Skeletal muscle satellite cell (primary cell): ENCODE results near the gene UACA.
"Not testable (repeated sequence)": the region's sequence is repeated elsewhere in the genome, so short reads cannot be mapped to it uniquely, and the experiment has no call there.

Experiments
- H3K27me3 ChIP-seq: 2 replicates; pipeline ENCODE4 v1.7.0; 2013; ENCODE audit warnings: low read length; ENCODE audit not compliant: control insufficient read depth, insufficient read depth
- H3K36me3 ChIP-seq: 2 replicates; pipeline ENCODE4 v1.7.0; 2013; ENCODE audit warnings: mild to moderate bottlenecking, control low read depth, low read length; ENCODE audit not compliant: insufficient read depth
- H3K4me1 ChIP-seq: 2 replicates; pipeline ENCODE4 v1.7.0; 2013; ENCODE audit warnings: low read length; ENCODE audit not compliant: control insufficient read depth, insufficient read depth
- H3K4me2 ChIP-seq: 2 replicates; pipeline ENCODE4 v1.7.0; 2013; ENCODE audit warnings: mild to moderate bottlenecking, low read length
- H3K4me3 ChIP-seq: 2 replicates; pipeline ENCODE4 v1.7.0; 2013; ENCODE audit warnings: low read length
- H3K9ac ChIP-seq: 2 replicates; pipeline ENCODE4 v1.7.0; 2013; ENCODE audit warnings: mild to moderate bottlenecking, low read depth, low read length, moderate library complexity
- H3K9me3 ChIP-seq: replicated peaks from 2 replicates; pipeline ENCODE4 v1.7.0; 2013; ENCODE audit warnings: mild to moderate bottlenecking, control low read depth, low read length

The UACA gene

DNA sequence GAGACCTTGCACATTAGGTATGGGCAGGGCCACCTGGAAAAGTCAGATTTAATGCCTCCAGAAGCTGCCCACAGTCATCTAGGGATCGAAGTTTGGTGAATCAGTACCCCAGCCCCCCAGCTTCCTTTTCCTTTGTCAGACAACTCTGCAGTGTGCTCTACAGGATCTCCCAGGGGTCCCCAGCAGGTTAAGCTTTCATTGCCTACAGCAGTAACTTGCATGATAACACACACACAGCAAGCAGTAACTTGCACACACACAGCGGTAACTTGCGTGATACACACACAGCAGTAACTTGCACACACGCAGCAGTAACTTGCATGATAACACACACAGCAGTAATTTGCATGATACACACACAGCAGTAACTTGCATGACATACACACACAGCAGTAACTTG lies 131.3 kb downstream of the UACA start:
- peaks cover 11% of the 10 kb centered on the region for H3K4me1 ChIP-seq
- H3K9ac ChIP-seq, result no peak overlapping the region
- H3K27me3 ChIP-seq, result no peaks in the 10 kb centered on the region
- H3K4me2 ChIP-seq, result no peak overlapping the region
- peaks cover 16% of the 10 kb centered on the region for H3K36me3 ChIP-seq
- no peak overlapping the region for H3K4me3 ChIP-seq
- no peaks in the 10 kb centered on the region for H3K9me3 ChIP-seq

DNA sequence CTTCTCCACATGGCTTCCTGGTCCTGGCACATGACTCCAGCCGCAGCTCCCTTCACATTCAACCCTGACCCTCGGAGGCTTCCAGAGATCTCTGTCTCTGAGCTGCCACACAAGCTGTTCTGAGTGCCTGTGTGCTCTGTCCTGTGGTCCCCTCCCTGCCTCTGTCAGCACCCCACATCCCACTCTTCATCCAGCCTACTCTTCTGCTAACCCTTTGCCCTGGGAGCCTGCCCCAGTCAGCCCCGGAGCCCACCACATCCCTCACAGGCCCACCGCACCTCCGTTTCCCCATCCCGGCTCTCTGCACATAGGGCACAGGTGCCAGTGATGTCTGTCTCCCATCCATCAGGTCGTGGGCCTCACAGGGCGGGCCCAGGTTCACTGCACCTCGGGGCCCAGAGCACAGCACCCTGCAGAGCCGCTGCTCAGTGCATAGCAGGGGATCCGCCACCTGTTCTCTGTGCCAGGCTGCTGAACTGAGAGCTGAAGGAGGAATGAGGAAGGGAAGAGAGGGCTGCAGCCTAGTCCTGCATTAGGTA lies 133.6 kb downstream of the UACA start:
- Histone ChIP-seq H3K9me3 (no peaks in the 10 kb centered on the region), H3K4me2 (no peak overlapping the region)

DNA sequence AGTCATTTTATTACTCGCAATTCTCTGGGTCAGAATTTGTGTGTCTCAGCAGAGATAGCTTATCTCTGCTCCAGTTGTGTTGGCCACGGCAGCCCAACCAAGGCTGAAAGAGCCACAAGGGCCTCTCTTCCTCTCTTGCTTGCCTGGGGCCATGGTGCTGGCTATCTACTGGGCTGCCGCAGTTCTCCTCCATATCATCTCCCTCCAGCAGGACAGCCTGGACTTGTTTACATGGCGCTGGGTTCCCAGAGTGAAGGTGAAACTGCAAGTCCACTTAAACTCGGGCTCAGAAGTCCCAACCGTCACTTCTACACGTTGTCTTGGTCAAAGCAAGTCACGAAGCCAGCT lies 134.8 kb downstream of the UACA start:
- H3K4me1 ChIP-seq, result peaks cover 11% of the 10 kb centered on the region
- no peak overlapping the region for H3K4me2 ChIP-seq
- H3K9ac ChIP-seq, result no peak overlapping the region
- H3K9me3 ChIP-seq, result no peaks in the 10 kb centered on the region
- no peak overlapping the region for H3K4me3 ChIP-seq
- H3K27me3 ChIP-seq, result no peaks in the 10 kb centered on the region
- H3K36me3 ChIP-seq, result peaks cover 10% of the 10 kb centered on the region

More for the DNA sequence above, 133.6 kb downstream of the UACA start:
- H3K27me3 ChIP-seq, result no peaks in the 10 kb centered on the region
- H3K9ac ChIP-seq, result no peak overlapping the region
- peaks cover 11% of the 10 kb centered on the region for H3K4me1 ChIP-seq
- H3K4me3 ChIP-seq, result no peak overlapping the region
- peaks cover 12% of the 10 kb centered on the region for H3K36me3 ChIP-seq

DNA sequence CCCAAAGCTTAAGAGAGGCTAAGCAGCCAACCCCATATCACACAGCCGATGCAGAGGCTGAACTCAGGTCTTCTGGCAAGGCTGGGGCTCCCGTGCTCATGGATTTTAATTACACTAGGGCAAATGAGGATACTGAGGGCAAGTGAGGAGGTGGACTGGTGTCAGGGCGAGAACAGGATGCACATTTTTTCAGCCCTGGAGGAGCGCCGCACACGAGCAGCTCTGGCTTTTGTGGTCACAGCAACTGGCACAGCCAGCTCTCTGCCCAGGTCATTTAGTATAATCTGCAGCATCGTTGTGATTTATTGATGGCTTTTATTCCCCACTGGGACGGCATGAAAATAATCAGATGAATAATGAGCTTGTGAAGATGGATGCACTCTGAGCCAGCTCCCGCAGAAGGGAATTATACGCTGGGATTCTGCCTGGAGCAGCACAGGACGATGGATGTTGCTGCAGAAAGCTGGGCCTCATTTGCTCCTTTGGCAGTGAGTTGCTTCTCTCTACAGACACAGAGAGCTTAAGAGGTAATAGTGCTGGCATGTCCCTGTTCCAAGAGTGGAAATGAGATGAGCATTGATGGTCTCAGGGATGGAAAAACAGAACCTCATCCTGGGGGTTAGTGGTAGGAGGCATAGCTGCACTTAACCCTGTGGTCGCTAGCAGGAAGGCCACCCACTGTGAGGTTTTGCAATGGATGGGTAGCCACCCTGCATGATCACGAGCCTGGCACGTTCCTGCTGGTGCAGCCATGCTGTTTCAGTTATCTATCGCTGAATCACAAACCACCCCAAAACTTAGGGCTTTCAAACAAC lies 135.4 kb downstream of the UACA start:
- H3K4me2 ChIP-seq, result no peak overlapping the region
- H3K27me3 ChIP-seq, result no peaks in the 10 kb centered on the region
- H3K9me3 ChIP-seq, result peaks cover under 1% of the 10 kb centered on the region
- H3K36me3 ChIP-seq, result peaks cover 10% of the 10 kb centered on the region
- no peak overlapping the region for H3K4me3 ChIP-seq
- H3K9ac ChIP-seq, result no peak overlapping the region
- peaks cover 11% of the 10 kb centered on the region for H3K4me1 ChIP-seq

DNA sequence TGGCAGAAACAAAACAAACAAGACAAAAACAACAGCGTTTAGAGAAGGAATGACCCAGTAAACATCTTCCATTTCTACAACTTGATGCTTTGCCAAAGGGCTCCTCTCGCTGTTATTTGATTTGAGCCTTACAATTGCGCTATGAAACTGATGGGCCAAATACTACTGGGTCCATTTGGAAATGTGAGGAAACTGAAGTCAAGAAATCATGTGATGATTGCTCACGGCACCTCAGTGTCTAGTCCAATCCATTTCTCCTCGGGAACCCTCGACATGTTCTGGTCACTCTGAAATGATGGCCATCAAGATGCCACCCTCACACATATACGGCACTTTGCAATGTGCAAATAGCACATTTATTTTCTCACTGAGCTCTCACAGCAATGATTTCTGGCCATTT lies 136.0 kb downstream of the UACA start:
- no peak overlapping the region for H3K4me2 ChIP-seq
- H3K4me3 ChIP-seq, result no peak overlapping the region

DNA sequence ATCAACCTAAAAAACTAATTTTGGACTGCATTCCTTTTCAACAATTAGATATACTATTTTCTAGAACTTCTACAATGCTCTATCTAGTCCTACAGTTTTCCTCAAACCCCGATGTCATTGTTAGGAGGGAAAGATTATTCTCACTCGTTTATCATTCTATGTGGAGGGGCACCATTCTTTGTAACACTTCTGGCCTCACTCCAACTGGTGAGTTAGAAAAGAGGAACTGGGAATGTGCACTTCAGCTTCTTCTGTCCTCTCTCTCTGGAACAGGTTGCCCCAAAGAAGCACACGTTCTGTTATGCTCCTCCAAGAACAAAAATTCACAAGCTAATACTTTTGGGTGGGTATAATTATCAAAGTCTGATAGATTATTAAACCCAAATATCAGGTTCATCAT lies 137.9 kb downstream of the UACA start:
- Histone ChIP-seq H3K27me3 (no peaks in the 10 kb centered on the region), H3K9ac (no peak overlapping the region), H3K9me3 (peaks cover 6% of the 10 kb centered on the region), H3K4me1 (peaks cover 11% of the 10 kb centered on the region), H3K4me3 (no peak overlapping the region), H3K36me3 (peaks cover 10% of the 10 kb centered on the region), H3K4me2 (no peak overlapping the region)

More for the DNA sequence above, 136.0 kb downstream of the UACA start:
- peaks cover 11% of the 10 kb centered on the region for H3K4me1 ChIP-seq
- H3K9ac ChIP-seq, result no peak overlapping the region
- no peaks in the 10 kb centered on the region for H3K27me3 ChIP-seq
- H3K36me3 ChIP-seq, result peaks cover 10% of the 10 kb centered on the region
- peaks cover 6% of the 10 kb centered on the region for H3K9me3 ChIP-seq

DNA sequence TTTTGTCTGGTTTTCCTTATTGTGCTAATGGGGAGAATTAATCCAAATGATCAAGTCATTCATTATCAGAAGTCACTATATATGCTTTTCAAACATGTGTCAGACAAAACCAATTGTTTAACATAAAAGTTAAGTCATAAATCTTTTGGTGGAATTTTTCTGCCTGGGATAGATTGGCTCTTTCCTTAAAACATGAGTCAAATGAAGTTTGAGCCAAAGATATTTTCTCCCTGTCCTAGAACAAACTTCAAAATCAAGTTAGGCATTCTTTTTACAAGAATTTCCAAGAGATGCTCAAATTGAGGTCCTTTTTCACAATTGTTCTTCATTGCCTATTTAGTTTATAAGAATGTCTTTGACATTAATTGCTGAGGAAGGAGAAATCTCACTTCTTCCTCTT lies 138.3 kb downstream of the UACA start:
- Histone ChIP-seq H3K4me3 (no peak overlapping the region), H3K4me1 (peaks cover 11% of the 10 kb centered on the region), H3K9me3 (peaks cover 6% of the 10 kb centered on the region), H3K27me3 (no peaks in the 10 kb centered on the region), H3K4me2 (no peak overlapping the region), H3K9ac (no peak overlapping the region), H3K36me3 (peaks cover 10% of the 10 kb centered on the region)

DNA sequence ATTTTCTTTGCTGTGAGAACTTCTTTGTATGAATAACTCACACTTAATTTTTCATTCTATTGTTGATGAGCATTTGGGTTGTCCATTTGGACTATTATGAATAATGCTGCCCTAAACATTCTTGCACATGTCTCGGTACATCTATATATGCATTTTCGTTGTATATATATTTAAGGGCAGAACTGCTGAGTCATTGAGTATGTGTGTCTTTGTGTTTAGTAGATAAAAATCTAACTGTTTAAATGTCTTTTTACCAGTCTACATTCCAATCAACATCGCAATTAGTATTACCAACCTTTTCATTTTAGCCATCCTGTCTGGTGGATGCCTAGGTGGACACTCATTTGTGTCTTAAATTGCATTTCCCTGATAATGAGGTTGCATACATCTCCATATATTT lies 144.4 kb downstream of the UACA start:
- H3K4me2 ChIP-seq, result no peak overlapping the region
- peaks cover 6% of the 10 kb centered on the region for H3K9me3 ChIP-seq
- no peak overlapping the region for H3K4me3 ChIP-seq
- H3K27me3 ChIP-seq, result no peaks in the 10 kb centered on the region
- H3K9ac ChIP-seq, result no peak overlapping the region
- H3K36me3 ChIP-seq, result peaks cover 4% of the 10 kb centered on the region
- H3K4me1 ChIP-seq, result peaks cover 5% of the 10 kb centered on the region

DNA sequence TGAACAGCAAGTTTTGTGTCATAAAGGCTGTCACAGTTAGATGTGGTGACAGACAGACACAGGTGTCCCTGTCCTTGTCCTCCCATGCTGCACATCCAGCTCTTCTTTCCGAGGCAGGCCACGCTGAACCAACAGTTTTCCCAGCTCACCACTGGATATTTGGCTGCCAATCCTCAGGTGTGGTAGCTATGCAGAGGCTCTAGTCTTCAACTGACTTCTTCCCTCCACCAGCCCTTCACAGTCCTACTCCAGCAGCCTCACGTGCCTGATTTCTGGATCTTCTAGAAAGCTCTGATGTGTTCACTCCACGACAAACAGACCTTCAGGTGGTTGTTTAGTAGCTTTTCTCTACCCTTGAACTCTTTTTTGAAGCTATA lies 145.5 kb downstream of the UACA start:
- Histone ChIP-seq H3K4me3 (no peak overlapping the region), H3K9me3 (peaks cover 5% of the 10 kb centered on the region), H3K9ac (no peak overlapping the region), H3K4me2 (no peak overlapping the region), H3K36me3 (peaks cover 4% of the 10 kb centered on the region), H3K4me1 (peaks cover 5% of the 10 kb centered on the region), H3K27me3 (no peaks in the 10 kb centered on the region)

DNA sequence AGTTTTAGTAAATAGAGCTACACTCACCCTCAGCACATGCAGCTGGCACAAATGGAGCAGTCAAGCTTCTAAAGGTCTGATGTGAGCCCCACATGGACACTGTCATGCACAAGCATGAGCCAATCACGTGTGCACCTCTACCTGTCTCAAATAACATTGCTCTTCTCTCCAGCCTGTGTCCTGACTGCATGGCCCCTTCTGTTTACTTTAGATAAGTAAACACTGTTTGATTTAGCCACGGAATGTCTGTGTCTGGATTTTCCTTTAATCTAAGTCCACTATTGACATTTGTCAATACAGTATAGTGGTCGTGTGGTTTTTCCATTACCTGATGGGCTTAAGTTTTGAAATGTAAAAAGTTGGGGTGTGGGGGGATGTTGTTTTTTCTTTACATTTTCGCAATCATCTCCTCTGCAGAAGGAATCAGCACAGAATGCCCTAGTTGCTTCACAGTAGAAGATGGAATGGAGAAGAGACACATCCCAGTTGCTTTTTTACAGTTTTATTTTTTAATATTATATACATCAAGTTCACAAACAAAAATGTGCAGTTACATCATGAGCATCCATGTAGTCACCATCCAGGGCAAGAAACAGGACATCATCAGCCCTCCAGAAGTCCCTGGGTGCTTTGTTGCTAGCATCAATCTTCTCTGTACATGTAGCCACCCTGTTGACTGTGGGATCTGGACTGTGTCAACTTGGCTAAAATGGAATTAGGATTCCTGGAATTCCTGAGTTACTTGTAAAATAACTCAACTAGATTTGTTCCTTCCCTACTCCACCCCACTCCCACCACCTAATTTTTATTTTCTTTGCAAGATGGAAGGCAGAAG lies 146.1 kb downstream of the UACA start:
- Histone ChIP-seq H3K9ac (no peak overlapping the region), H3K36me3 (peaks cover 4% of the 10 kb centered on the region), H3K4me1 (peaks cover 5% of the 10 kb centered on the region), H3K4me2 (no peak overlapping the region), H3K27me3 (no peaks in the 10 kb centered on the region), H3K4me3 (no peak overlapping the region), H3K9me3 (no peaks in the 10 kb centered on the region)

DNA sequence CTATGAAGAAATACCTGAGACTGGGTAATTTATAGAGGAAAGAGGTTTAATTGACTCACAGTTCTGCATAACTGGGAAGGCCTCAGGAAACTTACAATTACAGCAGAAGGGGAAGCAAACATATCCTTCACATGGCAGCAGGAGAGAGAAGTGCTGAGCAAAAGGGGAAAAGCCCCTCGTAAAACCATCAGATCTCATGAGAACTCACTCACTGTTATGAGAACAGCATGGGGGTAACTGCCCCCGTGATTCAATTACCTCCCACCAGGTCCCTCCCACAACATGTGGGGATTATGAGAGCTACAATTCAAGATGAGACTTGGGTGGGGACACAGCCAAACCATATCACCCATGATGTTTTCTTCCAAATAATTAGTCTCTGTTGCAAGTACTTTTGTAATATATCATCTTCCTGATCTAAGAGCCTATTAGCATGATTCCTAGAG lies 147.0 kb downstream of the UACA start:
- not testable (repeated sequence) for H3K9me3 ChIP-seq, H3K4me1 ChIP-seq, H3K9ac ChIP-seq, H3K4me2 ChIP-seq, H3K36me3 ChIP-seq, H3K27me3 ChIP-seq, H3K4me3 ChIP-seq
